SK-N-SH (cell line): ENCODE measurements around the gene TMEM161A.

Experiments used
- CTCF ChIP-seq: fragments of 200-600 bp; sonication (generic); IDR thresholded peaks from 2 replicates; pipeline ENCODE4 v1.6.1; 2017; ENCODE audit warnings: antibody characterized with exemption, mild to moderate bottlenecking, moderate library complexity
- ELF1 ChIP-seq: IDR thresholded peaks from 2 replicates; pipeline ENCODE4 v1.4.0; 2012
- FOXJ3 ChIP-seq: sonication (generic); formaldehyde crosslinking; IDR thresholded peaks from 2 replicates; pipeline ENCODE4 v1.5.1; 2020; ENCODE audit warnings: mild to moderate bottlenecking, missing genetic modification reagents
- GABPA ChIP-seq: IDR thresholded peaks from 2 replicates; pipeline ENCODE4 v1.4.0; 2012; ENCODE audit warnings: low read depth, mild to moderate bottlenecking
- NFIC ChIP-seq: IDR thresholded peaks from 2 replicates; pipeline ENCODE4 v1.4.0; 2012; ENCODE audit warnings: borderline replicate concordance
- NRF1 ChIP-seq: IDR thresholded peaks from 2 replicates; pipeline ENCODE4 v1.6.1; 2012; ENCODE audit warnings: low read depth, mild to moderate bottlenecking, low read length
- RAD21 ChIP-seq: IDR thresholded peaks from 2 replicates; pipeline ENCODE4 v1.6.1; 2012; ENCODE audit warnings: mild to moderate bottlenecking, low read length
- RFX5 ChIP-seq: IDR thresholded peaks from 2 replicates; pipeline ENCODE4 v1.6.1; 2012; ENCODE audit warnings: mild to moderate bottlenecking, improper control_type of control experiment, low read length
- TCF12 ChIP-seq: IDR thresholded peaks from 2 replicates; pipeline ENCODE4 v1.4.0; 2012
- TEAD4 ChIP-seq: IDR thresholded peaks from 2 replicates; pipeline ENCODE4 v1.4.0; 2012; ENCODE audit warnings: mild to moderate bottlenecking, borderline replicate concordance; ENCODE audit not compliant: insufficient read depth

GRCh38 chr19:19101540-19101939, 36.7 kb downstream of the TMEM161A start:
- no peak for TF ChIP-seq TCF12
- no peak for TF ChIP-seq NRF1
- TF ChIP-seq CTCF: no peak
- TF ChIP-seq NFIC: no peak
- no peak for TF ChIP-seq RAD21
- no peak for TF ChIP-seq FOXJ3 (CRISPR knock-in tag)
- no peak for TF ChIP-seq RFX5
- no peak for TF ChIP-seq TEAD4
- TF ChIP-seq GABPA: no peak
- no peak for TF ChIP-seq ELF1
